HG03025 (cell line): ENCODE measurements around the gene THPO.

ENCODE experiments used
- ATAC-seq: cut with Tn5 transposase; IDR thresholded peaks from one replicate; pipeline ENCODE4 v1.9.1; 2021; ENCODE audit warnings: mild to moderate bottlenecking, moderate library complexity; ENCODE audit not compliant: unreplicated experiment, low FRiP score

Gene THPO

DNA sequence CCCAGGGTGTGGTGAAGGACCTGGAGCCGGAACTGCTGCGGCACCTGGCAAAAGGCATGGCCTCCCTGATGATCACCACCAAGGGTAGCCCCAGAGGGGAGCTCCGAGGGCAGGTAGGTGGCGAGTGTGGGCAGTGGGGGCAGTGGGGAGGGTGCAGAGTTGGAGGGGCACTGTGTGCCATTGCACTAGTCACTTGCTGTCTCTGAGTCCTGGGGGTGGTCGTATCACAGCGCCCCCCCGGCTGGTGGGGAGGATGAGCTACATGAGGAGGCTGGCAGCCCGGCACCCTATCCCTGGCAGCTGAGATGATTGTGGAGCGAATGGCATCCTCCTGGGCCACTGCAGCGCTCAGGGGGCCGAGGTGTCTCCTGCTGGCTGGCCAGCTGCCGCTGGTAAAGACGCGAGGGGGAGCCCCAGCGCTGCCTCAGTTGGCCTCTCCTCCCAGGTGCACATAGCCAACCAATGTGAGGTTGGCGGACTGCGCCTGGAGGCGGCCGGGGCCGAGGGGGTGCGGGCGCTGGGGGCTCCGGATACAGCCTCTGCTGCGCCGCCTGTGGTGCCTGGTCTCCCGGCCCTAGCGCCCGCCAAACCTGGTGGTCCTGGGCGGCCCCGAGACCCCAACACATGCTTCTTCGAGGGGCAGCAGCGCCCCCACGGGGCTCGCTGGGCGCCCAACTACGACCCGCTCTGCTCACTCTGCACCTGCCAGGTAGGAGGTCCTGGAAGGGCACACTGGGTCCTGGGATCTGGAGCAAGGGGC lies 8.2 kb upstream of the THPO start:
- ATAC-seq, result no peak

- ATAC-seq, result no peak
Measured at GRCh38 chr3:184384856-184385422, 6.9 kb upstream of the THPO start.

GRCh38 chr3:184384342-184384741 lies 6.3 kb upstream of the THPO start:
- no peak for ATAC-seq

- ATAC-seq, result no peak
Measured at GRCh38 chr3:184383033-184383740, 5.2 kb upstream of the THPO start.

GRCh38 chr3:184382326-184383032 lies 4.5 kb upstream of the THPO start:
- ATAC-seq, result no peak

DNA sequence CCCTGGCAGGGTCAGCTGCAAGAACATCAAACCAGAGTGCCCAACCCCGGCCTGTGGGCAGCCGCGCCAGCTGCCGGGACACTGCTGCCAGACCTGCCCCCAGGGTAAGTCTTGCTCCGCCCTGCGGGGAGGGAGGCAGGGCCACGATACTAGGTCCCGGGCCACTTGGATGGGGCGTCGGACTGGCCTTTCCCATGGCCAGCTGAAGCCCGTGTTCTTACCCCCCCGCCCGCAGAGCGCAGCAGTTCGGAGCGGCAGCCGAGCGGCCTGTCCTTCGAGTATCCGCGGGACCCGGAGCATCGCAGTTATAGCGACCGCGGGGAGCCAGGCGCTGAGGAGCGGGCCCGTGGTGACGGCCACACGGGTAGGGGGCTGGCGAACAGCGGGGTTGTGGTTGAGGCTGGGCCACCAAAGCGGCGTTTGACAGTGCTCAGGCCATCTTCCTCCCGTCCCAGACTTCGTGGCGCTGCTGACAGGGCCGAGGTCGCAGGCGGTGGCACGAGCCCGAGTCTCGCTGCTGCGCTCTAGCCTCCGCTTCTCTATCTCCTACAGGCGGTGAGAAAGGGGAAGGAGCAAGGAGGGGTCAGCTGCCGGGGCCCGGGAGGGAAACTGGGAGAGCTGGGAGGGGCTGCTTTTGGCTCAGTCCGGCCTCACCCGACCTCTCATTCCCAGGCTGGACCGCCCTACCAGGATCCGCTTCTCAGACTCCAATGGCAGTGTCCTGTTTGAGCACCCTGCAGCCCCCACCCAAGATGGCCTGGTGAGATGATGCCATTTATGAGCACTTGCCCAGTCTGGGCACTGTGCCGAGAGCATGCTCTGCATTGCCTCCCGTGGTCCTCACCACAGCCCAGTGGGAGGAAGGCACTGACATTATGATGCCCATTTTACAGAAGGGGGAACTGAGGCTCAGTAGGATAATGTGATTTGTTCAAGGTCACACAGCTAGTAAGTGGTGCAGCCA lies 3.5 kb upstream of the THPO start:
- no peak for ATAC-seq

DNA sequence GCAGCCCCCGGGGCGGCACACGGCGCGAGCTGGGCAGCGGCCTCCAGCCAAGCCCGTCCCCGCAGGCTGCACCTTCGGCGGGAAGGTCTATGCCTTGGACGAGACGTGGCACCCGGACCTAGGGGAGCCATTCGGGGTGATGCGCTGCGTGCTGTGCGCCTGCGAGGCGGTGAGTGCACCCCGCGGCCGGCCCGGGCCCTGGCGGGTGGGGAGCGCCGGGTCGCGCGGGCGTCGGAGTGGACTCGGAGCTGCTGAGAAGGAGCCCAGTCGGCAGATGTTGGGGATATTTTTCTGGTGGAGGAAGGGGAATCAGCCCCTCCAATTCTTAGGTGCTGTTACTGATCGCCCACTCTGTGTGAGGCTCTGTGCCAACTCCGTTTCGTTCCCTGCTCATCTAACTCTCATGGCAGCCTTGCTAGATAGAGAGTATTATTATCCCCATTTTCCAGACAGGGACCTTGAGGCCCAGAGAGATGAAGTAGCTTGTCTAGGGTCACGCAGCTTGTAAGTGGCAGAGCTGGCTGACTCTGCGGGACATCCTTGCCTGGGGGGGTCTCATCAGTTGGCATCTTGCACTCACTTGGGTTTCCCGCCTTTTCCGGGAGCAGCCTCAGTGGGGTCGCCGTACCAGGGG lies 2.7 kb upstream of the THPO start:
- no peak for ATAC-seq

DNA sequence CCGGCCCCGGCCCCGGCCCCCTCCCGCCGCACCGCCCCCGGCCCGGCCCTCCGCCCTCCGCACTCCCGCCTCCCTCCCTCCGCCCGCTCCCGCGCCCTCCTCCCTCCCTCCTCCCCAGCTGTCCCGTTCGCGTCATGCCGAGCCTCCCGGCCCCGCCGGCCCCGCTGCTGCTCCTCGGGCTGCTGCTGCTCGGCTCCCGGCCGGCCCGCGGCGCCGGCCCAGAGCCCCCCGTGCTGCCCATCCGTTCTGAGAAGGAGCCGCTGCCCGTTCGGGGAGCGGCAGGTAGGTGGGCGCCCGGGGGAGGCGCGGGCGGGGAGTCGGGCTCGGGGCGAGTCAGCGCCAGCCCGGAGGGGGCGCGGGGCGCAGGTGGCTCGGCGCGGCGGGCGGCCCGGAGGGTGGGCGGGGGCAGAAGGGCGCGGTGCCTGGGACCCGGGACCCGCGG lies 2.2 kb upstream of the THPO start:
- ATAC-seq, result no peak

- ATAC-seq, result no peak
Measured at GRCh38 chr3:184379358-184380184, 1.6 kb upstream of the THPO start, which contains the start of gene CHRD. Gene CHRD (plus strand): TSS chr3:184380054. CDS start chr3:184380319, 265 bp downstream.

GRCh38 chr3:184378651-184379357 lies 797 bp upstream of the THPO start:
- ATAC-seq, result no peak

DNA sequence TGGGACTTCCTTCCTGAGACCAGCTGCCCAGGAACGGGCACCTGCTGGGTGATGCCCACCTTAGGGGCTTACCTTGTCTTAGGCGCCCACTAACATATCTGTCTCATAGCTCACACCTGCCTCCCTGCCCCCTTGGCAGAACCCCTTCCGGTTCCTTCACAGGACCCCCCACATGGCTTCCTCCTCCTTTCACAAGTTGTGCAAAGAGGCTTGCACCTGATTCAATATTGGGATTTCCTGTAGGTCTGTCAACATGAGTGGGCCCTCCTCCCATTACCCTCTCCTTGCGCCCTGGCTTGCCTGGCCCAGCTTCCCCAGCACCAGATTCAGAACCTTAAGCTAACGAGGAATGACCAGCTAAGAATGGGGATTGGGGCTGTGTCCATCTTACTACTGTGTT lies 633 bp downstream of the THPO start:
- ATAC-seq, result no peak

GRCh38 chr3:184375747-184376461 lies 2.1 kb downstream of the THPO start:
- ATAC-seq, result no peak

GRCh38 chr3:184373422-184373821 lies 4.6 kb downstream of the THPO start:
- ATAC-seq, result no peak

- ATAC-seq, result no peak
Measured at GRCh38 chr3:184372911-184373310, 5.1 kb downstream of the THPO start.

DNA sequence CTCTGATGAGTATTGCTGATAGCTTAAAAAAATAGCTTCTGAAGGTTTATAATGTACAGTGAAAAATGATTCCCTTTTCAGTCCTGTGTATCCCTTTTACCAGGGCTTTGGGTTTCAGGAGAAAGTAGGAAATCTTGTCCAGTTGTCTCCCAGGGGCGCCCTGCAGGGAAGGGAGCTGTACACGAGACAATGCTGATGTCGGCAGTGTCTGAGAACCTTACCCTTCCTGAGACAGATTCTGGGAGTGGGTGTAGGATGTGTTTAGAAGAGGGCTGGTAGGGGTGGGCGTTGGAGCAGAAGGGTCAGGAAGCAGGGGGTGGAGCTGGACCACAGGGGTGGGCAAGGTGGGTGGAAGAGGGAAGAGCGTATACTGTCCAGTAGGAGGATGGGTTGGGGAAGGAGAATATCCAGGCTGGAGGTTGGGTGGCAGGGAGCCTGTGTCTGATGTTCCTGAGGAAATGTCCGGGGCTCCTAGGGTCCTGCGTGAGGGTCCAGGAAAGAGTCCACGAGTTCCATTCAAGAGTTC lies 5.6 kb downstream of the THPO start:
- ATAC-seq, result no peak

- ATAC-seq, result no peak
Measured at GRCh38 chr3:184371570-184372018, 6.4 kb downstream of the THPO start.

DNA sequence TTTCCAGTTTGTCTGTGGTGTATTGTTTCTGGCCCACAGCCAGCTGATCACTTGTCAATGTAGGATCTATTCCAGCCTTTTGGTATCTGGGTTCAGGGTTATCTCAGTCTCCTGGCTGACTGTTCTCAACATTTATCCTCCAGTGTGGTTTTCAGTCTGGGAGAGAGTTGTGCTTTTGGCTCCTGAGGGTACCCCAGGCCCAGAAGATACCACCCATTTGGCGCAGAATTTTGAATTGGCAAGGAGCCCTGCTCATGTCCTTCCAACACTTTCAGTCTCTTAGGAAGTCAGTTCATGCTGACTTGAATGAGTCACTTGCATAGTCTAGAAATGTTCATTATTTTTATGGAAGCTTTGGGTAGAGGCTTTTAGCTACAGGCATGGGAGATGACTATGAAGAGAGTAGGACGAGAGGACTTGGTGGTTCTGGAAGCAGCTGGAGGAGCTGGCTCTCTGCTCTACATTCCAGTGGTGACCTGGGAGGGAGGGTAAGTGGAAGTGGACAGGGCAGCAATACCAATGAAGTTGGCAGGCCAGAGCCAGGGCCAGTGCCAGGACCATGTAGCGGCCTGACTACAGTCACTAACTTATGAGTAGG lies 9.3 kb downstream of the THPO start:
- no peak for ATAC-seq
